Mesothelial cell of epicardium (in vitro differentiated cells): Measurements from ENCODE around the gene PIEZO2. TPM values are rescaled to one million over a fixed set of nuclear protein-coding genes. Genes with fewer than 3 reads are reported as not detected.
A peak's percentile ranks its signal among the peaks of the same experiment; 100 is the strongest.

Experiments
- DNase-seq, 2 experiments: peaks; one replicate each; pipeline ENCODE4 v3.0.0; 2021; ENCODE audit warnings: low spot score in 2 of 2; ENCODE audit not compliant: unreplicated experiment in 2 of 2
- H3K27ac Mint-ChIP-seq: 2 replicates; pipeline ENCODE4 v1.8.0; 2021; ENCODE audit warnings: mixed read lengths
- H3K27me3 Mint-ChIP-seq: 2 replicates; pipeline ENCODE4 v1.8.0; 2021; ENCODE audit warnings: low read depth, mixed read lengths
- H3K36me3 Mint-ChIP-seq: 2 replicates; pipeline ENCODE4 v1.8.0; 2021; ENCODE audit warnings: mixed read lengths
- H3K4me1 Mint-ChIP-seq: 2 replicates; pipeline ENCODE4 v1.8.0; 2021; ENCODE audit warnings: mixed read lengths
- H3K4me3 Mint-ChIP-seq: 2 replicates; pipeline ENCODE4 v1.8.0; 2021; ENCODE audit warnings: mild to moderate bottlenecking, moderate library complexity, mixed read lengths
- H3K9me3 Mint-ChIP-seq: 2 replicates; pipeline ENCODE4 v1.8.0; 2021; ENCODE audit warnings: mixed read lengths
- CTCF ChIP-seq: fragments of 200-600 bp; sonication (generic); IDR thresholded peaks from one replicate; pipeline ENCODE4 v1.5.0; 2021; ENCODE audit warnings: antibody characterized with exemption; ENCODE audit not compliant: unreplicated experiment
- total RNA-seq: library from RNA; stranded (reverse); gene quantifications from 3 replicates; pipeline ENCODE4 v1.2.1, GENCODE V29; 2021

Gene PIEZO2
- total RNA-seq, 1 donor from 2014 or later = 36.7 TPM

- H3K27ac Mint-ChIP-seq = no peak overlapping the region
- no peaks in the 10 kb centered on the region for H3K27me3 Mint-ChIP-seq
- no peak overlapping the region for H3K4me3 Mint-ChIP-seq
- no peak for TF ChIP-seq CTCF
- H3K4me1 Mint-ChIP-seq = peaks cover 3% of the 10 kb centered on the region
- no peaks in the 10 kb centered on the region for H3K36me3 Mint-ChIP-seq
- DNase-seq = no peak
- no peaks in the 10 kb centered on the region for H3K9me3 Mint-ChIP-seq
These were observed 403.4 kb downstream of the PIEZO2 start for GRCh38 chr18:10745971-10746370.

GRCh38 chr18:10745219-10745618 is 404.1 kb downstream of the PIEZO2 start:
- no peak overlapping the region for H3K4me3 Mint-ChIP-seq
- H3K27ac Mint-ChIP-seq = no peak overlapping the region
- no peaks in the 10 kb centered on the region for H3K27me3 Mint-ChIP-seq
- H3K36me3 Mint-ChIP-seq = peaks cover 2% of the 10 kb centered on the region
- DNase-seq = no peak
- TF ChIP-seq CTCF = no peak
- no peaks in the 10 kb centered on the region for H3K4me1 Mint-ChIP-seq
- H3K9me3 Mint-ChIP-seq = no peaks in the 10 kb centered on the region

GRCh38 chr18:10743766-10744165 is 405.6 kb downstream of the PIEZO2 start:
- peaks cover 2% of the 10 kb centered on the region for H3K36me3 Mint-ChIP-seq
- DNase-seq = no peak
- H3K9me3 Mint-ChIP-seq = no peaks in the 10 kb centered on the region
- H3K27me3 Mint-ChIP-seq = no peaks in the 10 kb centered on the region
- TF ChIP-seq CTCF = no peak
- no peak overlapping the region for H3K4me3 Mint-ChIP-seq
- H3K4me1 Mint-ChIP-seq = peaks cover 11% of the 10 kb centered on the region
- no peak overlapping the region for H3K27ac Mint-ChIP-seq

- no peaks in the 10 kb centered on the region for H3K9me3 Mint-ChIP-seq
- H3K27me3 Mint-ChIP-seq = no peaks in the 10 kb centered on the region
- H3K4me3 Mint-ChIP-seq = no peak overlapping the region
- no peak for TF ChIP-seq CTCF
- DNase-seq = no peak
- H3K36me3 Mint-ChIP-seq = peaks cover 2% of the 10 kb centered on the region
- H3K4me1 Mint-ChIP-seq = peaks cover 12% of the 10 kb centered on the region
- peak overlapping the region; percentile 1 for H3K27ac Mint-ChIP-seq
These were observed 410.2 kb downstream of the PIEZO2 start for GRCh38 chr18:10739152-10739551.

- Mint-ChIP-seq H3K9me3 (no peaks in the 10 kb centered on the region), H3K27ac (no peak overlapping the region), H3K4me1 (peaks cover 12% of the 10 kb centered on the region)
These were observed 412.4 kb downstream of the PIEZO2 start for GRCh38 chr18:10736984-10737383.

More at GRCh38 chr18:10736984-10737383, 412.4 kb downstream of the PIEZO2 start:
- no peak overlapping the region for H3K4me3 Mint-ChIP-seq
- DNase-seq = no peak
- H3K27me3 Mint-ChIP-seq = no peaks in the 10 kb centered on the region
- H3K36me3 Mint-ChIP-seq = peaks cover 2% of the 10 kb centered on the region
- no peak for TF ChIP-seq CTCF
